ENCODE data around the gene MYO7A.

MYO7A gene

DNA sequence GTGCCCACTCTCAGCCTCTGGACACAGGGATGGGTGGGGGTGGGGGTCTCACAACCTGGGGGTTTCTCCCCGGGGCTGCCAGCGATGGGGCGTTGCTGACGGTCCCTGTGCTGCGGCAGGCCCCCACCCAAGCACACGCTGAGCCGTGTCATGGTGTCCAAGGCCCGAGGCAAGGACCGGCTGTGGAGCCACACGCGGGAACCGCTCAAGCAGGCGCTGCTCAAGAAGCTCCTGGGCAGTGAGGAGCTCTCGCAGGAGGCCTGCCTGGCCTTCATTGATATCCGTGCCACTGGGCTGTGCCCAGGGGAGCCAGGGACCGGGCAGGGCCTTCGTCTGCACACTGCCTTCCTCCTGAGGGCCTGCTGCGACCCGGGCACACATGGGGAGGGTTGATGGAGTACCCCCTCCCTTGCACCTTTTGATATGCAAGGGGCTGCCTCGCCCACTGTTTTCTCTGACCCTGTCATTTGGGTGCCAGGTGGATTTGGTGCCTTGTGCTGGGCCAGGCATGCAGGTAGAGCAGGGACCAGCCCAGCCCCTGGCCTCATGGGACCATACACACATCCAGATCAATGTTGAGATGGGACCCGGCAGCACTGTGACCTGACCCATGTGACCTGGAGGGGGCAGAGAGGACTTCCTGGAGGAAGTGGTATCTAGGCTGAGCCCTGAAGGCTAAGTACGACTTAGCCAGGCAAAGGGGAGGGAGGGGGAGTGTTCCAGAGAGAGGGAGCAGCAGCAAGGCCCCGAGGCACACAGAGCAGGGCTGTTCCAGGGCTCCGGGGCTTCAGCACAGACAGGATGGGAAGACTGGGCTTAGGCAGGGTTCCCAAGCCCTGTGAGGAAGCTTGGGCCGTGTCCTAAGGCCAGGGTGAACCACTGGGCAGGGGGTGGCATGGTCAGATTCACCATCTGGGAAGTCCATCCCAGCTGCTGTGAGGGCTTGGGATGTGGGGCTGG is 75.2 kb downstream of the MYO7A start:
- no peak for DNase-seq

DNA sequence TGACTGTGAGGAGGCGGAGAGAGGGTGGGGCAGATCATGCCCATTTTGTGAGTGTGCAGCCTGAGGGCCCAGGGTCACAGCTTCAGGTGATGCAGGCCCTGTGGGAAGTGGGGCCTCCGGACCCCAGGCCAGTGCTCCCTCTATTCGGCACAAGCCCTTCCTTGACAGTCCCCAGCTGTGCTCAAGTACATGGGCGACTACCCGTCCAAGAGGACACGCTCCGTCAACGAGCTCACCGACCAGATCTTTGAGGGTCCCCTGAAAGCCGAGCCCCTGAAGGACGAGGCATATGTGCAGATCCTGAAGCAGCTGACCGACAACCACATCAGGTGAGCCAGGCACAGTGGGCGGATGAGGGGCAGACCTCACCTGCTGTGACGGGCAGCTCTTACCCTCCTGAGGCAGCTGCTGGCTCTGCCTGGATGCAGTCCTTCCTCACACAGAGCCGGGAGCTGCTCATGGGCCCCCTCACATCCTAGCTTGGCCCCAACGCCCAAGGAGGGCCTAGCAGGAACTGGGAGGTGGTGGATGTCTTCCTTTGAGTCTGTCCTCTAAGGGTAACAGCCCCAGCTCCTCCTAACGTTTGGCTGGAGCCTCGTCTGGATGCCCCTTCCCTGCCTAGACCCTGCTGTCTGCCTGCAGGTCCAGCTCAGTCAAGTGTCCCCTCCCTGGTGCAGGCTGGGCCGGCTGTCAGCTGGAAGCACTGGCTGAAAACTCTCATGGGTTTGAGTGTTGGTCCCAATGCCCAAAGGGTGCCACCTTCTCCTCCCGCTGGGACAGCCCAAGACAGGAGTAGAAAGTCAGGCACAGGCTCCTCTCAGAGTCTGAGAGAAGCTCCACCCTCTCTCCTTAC is 76.1 kb downstream of the MYO7A start:
- DNase-seq: no peak

DNA sequence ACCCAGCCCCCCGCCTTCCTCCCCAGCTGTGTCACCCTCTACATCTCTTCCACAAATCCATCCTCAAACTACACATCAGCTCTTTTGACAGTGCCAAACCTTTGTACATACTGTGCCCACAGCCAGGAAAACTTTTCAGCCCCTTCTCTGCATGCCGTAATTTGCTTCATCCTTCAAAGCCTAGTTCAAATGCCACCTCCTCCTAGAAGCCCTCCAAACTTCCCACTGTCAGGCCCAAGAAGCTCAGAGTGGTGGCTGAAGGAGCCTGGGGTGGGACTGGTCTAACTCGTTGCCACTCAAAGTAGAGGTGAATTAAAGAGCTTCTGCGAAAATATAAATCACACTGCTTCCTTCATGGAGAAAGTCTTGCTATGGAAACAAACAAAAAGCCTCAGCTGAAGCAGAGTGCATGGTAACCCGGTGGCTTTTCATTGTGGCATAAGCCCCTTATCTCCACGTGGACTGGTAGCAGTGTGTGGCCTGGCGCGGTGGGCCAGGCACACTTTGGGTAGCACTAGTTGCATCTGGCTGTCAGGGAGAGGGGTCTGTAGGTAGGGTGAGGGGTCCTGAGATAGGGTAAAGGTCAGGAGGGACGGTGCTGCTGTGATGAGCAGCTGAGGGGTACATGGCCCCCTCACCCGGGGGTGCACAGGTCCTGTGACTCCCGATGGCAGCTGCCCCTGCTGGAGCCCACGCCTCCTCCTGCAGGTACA is 76.9 kb downstream of the MYO7A start:
- DNase-seq: no peak

GRCh38 chr11:77205467-77206263 is 77.6 kb downstream of the MYO7A start:
- no peak for DNase-seq

- DNase-seq: no peak
Measured at GRCh38 chr11:77206264-77207018, 78.4 kb downstream of the MYO7A start.

DNA sequence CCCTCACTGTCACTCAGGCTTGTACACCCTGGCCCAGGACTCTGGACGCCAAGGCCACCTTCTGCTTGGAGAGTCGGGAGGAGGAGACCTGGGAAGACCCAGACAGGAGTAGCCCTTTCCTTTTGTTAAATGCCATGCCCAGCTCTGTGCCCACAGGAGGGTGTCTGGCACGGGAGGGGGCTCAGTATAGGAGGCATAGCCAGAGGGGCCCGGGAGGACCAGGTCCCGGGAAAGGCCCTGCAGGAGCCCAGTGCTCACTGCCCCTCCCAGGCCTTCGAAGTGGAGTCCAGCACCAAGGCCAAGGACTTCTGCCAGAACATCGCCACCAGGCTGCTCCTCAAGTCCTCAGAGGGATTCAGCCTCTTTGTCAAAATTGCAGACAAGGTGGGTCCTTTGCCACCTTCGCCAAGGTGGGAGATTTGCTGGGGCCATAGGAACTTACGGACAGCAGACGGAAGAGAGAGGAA is 79.0 kb downstream of the MYO7A start:
- DNase-seq: no peak

GRCh38 chr11:77207618-77208313 is 79.7 kb downstream of the MYO7A start:
- DNase-seq: no peak

DNA sequence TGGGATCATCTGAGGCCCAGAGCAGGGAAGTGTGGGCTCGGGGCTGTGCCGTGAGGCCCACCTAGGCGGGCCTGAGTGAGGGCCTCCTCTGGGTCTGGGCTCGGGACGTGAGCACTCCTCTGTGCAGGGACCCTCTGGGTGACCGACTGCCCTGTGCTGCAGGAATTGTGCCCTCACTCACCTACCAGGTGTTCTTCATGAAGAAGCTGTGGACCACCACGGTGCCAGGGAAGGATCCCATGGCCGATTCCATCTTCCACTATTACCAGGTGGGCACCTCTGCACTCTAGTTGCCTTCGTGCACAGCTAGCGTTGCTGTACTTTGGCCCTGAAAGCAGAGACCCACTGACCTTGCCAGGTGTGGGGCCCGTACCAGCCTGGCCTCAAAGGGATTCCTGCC is 80.5 kb downstream of the MYO7A start:
- no peak for DNase-seq

GRCh38 chr11:77209663-77210062 is 81.6 kb downstream of the MYO7A start:
- DNase-seq: no peak

GRCh38 chr11:77211040-77211451 is 83.0 kb downstream of the MYO7A start:
- DNase-seq: no peak

- DNase-seq: no peak
Measured at GRCh38 chr11:77211594-77212251, 83.7 kb downstream of the MYO7A start.

DNA sequence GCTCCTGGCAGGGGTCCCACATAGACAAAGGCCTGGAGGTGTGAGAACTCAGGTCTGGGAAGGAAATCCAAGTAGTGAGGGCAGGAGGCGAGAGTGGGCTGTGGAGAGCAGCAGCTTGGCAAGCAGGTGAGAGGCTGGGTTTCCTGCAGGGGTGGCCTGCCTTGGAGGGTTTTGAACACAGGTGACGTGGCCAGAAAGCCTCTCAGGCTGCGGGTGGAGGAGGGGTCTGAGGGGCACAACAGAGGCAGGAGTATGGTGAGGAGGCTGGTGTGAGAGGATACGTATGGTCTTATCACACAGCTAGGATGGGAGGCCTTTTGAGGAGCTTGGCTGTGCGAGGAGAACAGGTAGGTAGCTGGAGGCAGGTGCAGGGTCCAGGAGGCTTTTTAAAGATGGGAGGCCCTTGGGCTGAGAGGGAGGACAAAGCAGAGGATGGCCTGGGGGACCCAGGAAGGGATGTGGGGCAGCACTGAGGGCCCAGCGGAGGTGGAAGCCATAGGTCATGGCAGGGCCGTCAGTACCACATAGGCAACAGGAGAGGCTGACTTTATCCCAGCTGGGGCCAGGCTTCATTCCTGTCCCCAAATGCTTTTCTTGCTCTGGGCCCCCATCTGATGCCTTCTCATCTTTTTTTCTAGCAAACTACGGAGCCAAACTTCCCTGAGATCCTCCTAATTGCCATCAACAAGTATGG is 84.4 kb downstream of the MYO7A start:
- DNase-seq: no peak

DNA sequence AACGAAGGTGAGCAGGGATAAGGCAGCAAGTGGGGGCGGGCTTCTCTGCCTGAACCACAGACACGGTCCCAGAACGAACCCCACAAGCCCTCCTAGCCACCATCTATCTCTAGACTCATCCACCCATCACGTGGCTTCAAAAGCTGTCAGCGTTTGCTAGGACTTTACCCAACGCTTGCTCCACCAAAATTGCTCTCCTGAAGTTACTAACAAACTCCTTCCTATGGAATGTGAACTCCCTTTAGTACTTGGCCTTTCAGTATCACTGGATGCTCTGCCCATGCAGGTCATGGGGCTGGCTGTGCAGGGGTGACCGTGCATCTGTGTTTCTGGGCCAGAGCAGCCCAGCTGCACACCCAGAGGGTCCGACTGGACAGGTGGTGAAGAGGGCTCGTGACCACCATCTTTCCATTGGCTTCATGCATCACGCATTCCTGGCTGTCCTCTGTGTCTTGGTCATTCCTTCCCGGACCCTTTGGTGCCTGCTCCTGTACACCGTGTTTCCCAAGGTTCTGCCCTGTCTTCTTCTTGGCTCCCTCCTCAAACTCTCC is 85.1 kb downstream of the MYO7A start:
- DNase-seq: no peak

DNA sequence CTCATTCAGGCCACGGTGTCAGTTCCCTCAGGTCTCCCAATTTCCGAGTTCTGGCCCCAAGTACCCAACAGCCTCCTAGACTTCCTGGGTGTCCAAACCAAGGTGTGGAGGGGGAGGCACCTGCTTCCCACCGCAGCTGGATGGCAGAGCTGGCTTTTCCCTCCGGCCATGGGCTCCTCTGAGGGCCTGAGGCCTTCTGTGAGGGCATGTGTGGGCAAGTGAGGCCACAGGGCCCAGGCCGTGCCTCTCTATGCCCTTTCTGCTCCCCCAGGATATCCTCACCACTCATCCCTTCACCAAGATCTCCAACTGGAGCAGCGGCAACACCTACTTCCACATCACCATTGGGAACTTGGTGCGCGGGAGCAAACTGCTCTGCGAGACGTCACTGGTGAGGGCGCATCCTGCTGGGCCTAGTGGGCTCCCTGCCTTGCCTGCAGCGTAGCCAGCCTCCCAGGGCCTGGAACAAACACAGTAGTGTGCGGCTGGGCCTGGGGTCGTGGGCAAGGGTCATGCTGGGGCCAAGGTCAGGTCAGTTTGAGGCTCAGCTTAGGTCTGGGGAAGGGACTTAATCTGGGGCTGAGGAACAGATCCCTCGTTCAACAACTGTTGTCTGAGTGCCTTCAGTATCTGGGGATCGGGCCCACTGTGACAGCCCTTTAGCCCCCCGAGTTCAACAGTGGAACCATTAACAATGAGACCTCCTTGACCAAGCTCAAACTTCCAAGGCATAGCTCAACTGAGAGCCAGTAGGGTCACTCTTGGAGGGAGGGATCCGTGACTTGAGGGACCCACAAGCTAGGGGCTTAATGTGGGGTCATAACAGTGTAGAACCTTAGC is 85.8 kb downstream of the MYO7A start:
- no peak for DNase-seq

DNA sequence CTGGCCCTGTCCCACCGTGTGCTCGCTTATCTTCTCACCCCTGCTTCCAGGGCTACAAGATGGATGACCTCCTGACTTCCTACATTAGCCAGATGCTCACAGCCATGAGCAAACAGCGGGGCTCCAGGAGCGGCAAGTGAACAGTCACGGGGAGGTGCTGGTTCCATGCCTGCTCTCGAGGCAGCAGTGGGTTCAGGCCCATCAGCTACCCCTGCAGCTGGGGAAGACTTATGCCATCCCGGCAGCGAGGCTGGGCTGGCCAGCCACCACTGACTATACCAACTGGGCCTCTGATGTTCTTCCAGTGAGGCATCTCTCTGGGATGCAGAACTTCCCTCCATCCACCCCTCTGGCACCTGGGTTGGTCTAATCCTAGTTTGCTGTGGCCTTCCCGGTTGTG is 86.5 kb downstream of the MYO7A start:
- no peak for DNase-seq

DNA sequence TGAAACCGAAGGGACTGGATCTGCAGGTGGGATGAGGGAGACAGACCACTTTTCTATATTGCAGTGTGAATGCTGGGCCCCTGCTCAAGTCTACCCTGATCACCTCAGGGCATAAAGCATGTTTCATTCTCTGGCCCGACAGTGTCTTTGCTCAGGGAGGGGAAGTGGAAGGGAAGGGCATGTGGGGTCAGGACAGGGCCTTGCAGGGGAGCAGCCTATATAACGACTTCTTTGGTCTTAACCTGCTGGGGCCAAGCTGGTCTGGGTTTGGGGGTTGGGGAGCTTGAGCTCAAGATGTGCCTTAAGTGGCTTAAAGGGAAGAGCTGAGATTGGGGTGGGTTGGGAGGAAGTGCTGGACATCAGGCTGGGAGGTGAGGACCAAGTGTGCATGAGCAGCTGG is 87.1 kb downstream of the MYO7A start:
- DNase-seq: no peak

DNA sequence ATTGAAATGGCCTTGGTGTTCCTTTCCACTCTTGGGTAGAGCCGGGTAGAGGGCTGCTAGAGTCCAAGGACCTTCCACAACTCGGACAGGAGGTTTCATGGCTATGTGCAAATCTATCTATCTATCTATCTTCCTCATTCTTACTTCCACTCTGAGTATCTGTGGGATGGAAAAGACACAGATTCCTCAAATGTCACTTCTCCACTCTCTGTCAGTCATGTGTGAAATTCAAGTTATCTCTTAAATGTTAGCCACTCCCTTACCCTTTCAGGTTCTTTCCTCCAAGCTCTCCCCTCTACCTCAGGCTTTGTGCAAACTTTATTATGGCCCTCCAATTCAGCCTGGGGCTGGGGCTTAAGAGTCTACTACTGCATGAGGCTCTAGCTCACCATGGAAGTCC is 89.1 kb downstream of the MYO7A start:
- no peak for DNase-seq

DNA sequence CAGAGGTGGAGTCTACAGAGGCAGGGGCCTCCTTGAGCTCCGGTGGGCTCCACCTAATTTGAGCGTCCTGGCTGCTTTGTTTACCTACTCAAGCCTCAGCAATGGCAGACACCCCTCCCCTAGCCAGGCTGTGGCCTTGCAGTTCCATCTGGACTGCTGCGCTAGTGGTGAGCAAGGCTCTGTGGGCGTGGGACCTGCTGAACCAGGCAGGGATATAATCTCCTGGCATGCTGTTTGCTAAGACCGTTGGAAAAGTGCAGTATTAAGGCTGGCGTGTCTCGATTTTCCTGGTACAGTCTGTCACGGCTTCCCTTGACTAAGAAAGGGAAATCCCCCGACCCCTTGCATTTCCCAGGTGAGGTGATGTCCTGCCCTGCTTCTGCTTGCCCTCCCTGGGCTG is 95.8 kb downstream of the MYO7A start:
- DNase-seq: no peak

Measured in stimulated activated CD4-positive, alpha-beta T cell treated with anti-CD3 and anti-CD28 coated beads, Interleukin-4, amount 100 ng/mL, for 4 hours (primary cell).